NCI-H345 (cell line): ENCODE results near the gene MYL11.
A peak's percentile ranks its signal among the peaks of the same experiment; 100 is the strongest.
"Not testable (repeated sequence)": the region's sequence is repeated elsewhere in the genome, so short reads cannot be mapped to it uniquely, and the experiment has no call there.

Source experiments
- DNase-seq: peaks from one replicate; lab custom pipeline; 2025; lab: John Stamatoyannopoulos, UW

MYL11 gene

GRCh38 chr16:30396627-30397026 is 22.0 kb downstream of the MYL11 start:
- not testable (repeated sequence) for DNase-seq

DNA sequence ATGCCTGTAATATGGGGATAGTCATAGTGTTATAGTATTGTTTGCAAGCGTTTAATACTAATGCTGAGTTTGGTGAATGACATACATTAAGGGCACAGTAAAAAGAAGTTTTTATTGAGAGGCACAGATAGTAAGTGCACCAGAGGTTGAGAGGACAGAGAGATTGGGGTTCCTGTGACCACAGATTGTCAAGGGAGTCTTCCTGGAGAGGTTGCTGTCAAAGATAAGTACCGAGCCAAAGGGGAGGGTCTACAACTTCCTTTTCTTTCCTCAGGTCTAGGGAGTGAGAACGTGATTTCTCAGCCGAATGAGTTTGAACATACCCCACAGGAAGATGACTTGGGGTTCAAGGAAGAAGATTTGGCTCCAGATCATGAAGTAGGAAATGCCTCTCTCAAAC is 22.5 kb downstream of the MYL11 start:
- no peak for DNase-seq

DNA sequence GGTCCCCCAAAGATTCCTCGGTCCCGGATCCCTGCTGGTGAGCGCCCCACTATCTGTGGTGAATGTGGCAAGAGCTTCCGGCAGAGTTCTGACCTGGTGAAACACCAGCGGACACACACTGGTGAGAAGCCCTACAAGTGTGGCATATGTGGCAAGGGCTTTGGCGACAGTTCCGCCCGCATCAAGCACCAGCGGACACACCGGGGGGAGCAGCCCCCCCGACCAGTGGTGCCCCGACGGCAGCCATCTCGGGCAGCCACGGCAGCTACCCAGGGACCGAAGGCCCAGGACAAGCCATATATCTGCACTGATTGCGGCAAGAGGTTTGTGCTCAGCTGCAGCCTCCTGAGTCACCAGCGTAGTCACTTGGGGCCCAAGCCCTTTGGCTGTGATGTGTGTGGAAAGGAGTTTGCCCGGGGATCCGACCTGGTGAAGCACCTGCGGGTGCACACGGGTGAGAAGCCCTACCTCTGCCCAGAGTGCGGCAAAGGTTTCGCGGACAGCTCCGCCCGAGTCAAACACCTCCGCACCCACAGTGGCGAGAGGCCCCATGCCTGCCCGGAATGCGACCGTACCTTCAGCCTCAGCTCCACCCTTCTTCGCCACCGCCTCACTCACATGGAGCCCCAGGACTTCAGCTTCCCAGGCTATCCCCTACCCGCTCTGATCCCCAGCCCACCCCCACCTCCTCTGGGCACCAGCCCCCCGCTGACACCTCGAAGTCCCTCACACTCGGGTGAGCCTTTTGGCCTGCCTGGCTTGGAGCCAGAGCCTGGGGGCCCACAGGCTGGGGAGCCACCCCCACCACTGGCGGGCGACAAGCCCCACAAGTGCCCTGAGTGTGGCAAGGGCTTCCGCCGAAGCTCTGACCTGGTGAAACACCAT is 23.4 kb downstream of the MYL11 start:
- DNase-seq, result no peak

DNA sequence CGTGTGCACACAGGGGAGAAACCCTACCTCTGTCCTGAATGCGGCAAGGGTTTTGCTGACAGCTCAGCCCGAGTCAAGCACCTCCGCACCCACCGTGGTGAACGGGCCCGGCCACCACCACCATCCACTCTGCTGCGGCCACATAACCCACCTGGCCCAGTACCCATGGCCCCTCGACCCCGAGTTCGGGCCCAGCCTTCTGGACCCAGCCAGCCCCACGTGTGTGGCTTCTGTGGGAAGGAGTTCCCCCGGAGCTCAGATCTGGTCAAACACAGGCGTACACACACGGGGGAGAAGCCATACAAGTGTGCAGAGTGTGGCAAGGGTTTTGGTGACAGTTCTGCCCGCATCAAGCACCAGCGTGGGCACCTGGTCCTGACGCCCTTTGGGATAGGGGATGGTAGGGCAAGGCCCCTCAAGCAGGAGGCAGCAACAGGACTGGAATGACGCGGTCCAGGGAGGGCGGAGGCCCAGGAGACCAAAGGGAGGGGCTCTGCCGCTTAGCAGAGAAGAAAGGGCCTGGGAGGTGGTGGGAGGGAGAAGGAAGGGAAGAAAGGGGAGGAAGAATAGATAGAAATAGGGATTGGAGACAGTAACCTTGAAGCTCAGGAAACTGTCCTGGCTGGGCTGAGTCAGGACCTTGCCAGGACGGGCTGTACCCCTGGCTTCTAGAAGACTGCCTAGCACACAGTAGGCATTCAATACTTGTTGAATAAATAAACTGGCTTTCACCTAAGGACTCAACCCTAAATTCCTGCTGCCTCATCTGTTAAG is 24.2 kb downstream of the MYL11 start:
- no peak for DNase-seq

GRCh38 chr16:30399435-30400186 is 25.0 kb downstream of the MYL11 start:
- DNase-seq, result peak; percentile 51

- DNase-seq, result no peak
These were observed 27.3 kb downstream of the MYL11 start for GRCh38 chr16:30401768-30402425.

- DNase-seq, result no peak
These were observed 32.1 kb downstream of the MYL11 start for GRCh38 chr16:30406795-30407101.

- peak; percentile 96 for DNase-seq
These were observed 32.7 kb downstream of the MYL11 start, which contains the start of gene ZNF771 for GRCh38 chr16:30407102-30407803. ZNF771 (plus strand) TSS chr16:30407606; CDS start chr16:30408054, 448 bp downstream.

GRCh38 chr16:30407804-30408534 is 33.4 kb downstream of the MYL11 start:
- peak; percentile 34 for DNase-seq

DNA sequence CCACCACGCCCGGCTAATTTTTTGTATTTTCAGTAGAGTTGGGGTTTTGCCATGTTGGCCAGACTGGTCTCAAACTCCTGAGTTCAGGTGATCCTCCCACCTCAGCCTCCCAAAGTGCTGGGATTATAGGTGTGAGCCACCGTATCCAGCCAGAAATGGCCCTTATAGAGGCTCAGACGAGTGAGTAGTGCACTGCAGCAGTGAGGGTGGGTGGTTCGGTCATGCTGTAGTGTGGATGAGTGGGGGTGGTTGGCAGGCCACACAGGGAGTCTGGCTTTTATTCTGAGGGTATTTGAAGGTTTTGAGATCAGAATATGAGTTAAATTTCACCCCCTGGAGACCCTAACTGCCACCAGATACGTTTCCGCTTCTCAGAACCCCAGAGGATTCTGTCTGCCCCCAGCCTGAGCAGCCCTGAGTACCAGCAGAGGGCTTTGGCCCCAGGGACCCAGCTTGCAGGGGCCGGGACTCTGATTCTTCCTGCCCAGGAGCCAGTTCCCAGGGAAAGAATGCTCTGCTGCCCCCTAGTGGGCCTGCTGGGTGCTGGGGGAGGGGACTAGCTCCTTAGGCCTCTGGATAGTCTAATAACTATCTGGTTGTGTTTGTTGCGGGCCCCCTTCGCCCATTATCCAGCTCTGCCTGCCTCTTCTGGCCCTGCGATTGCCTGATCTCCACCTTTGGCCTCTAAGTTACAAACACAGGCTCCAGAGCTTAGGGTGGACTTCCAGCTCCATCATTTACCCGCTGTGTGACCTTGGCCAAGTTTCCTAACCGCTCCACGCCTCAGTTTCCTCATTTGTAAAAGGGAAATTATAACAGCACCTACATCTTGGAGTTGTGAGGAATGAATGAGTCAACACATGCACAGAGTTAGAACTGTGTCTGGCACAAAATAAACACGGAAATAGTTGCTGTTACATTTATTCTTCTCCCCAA is 34.8 kb downstream of the MYL11 start:
- peak; percentile 91 for DNase-seq

DNA sequence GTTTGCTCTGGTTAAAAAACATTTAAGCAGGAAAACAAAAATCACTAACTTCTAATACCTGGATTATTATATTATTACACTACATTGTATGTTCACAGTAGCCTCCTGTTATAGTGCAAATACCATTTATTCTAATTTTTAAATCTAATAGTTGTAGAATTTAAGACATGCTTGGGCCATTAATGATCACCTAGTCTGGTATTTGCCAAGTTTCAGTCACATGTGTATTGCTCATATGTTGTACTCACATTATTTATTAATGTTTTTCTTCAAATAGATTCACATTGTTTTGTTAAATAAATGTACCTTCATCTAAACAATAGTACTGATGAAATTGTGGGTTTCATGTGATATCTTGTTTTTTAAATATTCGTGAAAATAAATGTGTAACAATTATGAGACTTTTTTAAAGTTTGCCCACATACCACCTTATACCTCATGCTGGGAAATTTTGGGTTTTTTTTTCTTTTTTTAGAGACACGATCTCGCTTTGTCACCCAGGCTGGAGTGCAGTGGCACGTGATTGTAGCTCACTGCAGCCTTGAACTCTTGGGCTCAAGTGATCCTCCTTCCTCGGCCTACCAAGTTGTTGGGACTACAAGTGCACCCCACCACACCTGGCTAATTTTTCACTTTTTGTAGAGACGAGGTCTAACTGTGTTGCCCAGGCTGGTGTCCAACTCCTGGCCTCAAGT is 38.7 kb downstream of the MYL11 start:
- no peak for DNase-seq

GRCh38 chr16:30414159-30414558 is 39.6 kb downstream of the MYL11 start:
- DNase-seq, result no peak

- no peak for DNase-seq
These were observed 41.5 kb downstream of the MYL11 start for GRCh38 chr16:30416047-30416603.

GRCh38 chr16:30416624-30417528 is 42.3 kb downstream of the MYL11 start:
- DNase-seq, result no peak

- DNase-seq, result peak; percentile 98
These were observed 43.1 kb downstream of the MYL11 start for GRCh38 chr16:30417529-30418349.

DNA sequence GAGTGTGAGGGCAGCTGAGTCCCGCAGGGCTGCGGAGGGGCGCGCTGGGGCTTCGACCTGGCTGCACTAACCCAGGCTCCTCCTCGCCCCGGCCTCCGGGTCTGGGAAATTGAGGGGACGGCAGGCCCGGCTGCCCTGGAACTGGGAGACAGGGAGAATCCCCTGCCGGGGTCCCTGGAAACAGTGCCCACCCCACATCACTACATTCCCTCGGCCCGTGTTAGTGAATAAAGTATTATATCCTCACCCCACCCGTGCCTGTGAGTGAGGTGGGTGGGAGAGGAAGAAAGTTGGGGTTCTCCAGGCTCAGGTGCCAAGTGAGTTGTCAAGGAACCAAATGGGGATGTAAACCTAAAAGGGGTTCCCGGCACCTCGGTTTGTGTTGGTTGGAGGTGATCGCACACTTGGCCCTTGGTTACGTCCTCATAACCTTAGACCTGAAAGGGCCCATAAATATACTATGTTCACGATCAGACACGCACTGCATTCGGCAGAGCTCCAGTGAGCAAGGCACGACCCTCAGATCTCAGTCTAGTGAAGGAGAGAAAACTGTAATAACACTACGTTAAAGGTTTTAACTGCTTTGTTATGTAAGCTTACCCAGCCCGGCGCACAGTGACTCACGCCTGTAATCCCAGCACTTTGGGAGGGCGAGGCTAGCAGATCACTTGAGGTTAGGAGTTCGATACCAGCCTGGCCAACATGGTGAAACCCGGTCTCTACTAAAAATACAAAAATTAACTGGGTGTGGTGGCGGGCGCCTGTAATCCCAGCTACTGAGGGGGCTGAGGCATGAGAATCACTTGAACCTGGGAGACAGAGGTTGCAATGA is 44.0 kb downstream of the MYL11 start:
- no peak for DNase-seq
